Activated naive CD8-positive, alpha-beta T cell (primary cell): ENCODE results near the gene APBA3.

Experiments used
- H3K27ac Mint-ChIP-seq: one replicate; pipeline ENCODE4 v1.8.0; 2021; ENCODE audit warnings: mixed read lengths
- H3K27me3 Mint-ChIP-seq: one replicate; pipeline ENCODE4 v1.8.0; 2021; ENCODE audit warnings: mixed read lengths
- H3K36me3 Mint-ChIP-seq: one replicate; pipeline ENCODE4 v1.8.0; 2021; ENCODE audit warnings: mixed read lengths
- H3K4me1 Mint-ChIP-seq: one replicate; pipeline ENCODE4 v1.8.0; 2021; ENCODE audit warnings: low read depth, mixed read lengths
- H3K4me3 Mint-ChIP-seq: one replicate; pipeline ENCODE4 v1.8.0; 2021; ENCODE audit warnings: mild to moderate bottlenecking, mixed read lengths
- H3K9me3 Mint-ChIP-seq: one replicate; pipeline ENCODE4 v1.8.0; 2021; ENCODE audit warnings: low read depth, mixed read lengths

Gene APBA3

GRCh38 chr19:3761382-3762129, at the start of gene APBA3:
TSS of gene APBA3 (minus strand) at chr19:3761692. CDS start at chr19:3760264, 1,428 bp downstream.
- Mint-ChIP-seq H3K27ac (peak within 1 kb of the TSS; percentile 99), H3K4me1 (peaks cover 40% of the 10 kb centered on the region), H3K4me3 (peak within 1 kb of the TSS; percentile 98), H3K9me3 (no peaks in the 10 kb centered on the region), H3K27me3 (no peaks in the 10 kb centered on the region), H3K36me3 (peaks cover 3% of the 10 kb centered on the region)

GRCh38 chr19:3810708-3811355, 49.3 kb upstream of the APBA3 start:
- Mint-ChIP-seq H3K9me3 (no peaks in the 10 kb centered on the region), H3K4me1 (peaks cover 44% of the 10 kb centered on the region), H3K27me3 (no peaks in the 10 kb centered on the region), H3K27ac (no peak overlapping the region), H3K4me3 (no peak overlapping the region), H3K36me3 (peaks cover 2% of the 10 kb centered on the region)

GRCh38 chr19:3809881-3810707, 48.6 kb upstream of the APBA3 start:
- Mint-ChIP-seq H3K4me3 (no peak overlapping the region), H3K27me3 (no peaks in the 10 kb centered on the region), H3K9me3 (no peaks in the 10 kb centered on the region), H3K27ac (no peak overlapping the region), H3K36me3 (peaks cover 2% of the 10 kb centered on the region), H3K4me1 (peaks cover 46% of the 10 kb centered on the region)

- Mint-ChIP-seq H3K36me3 (peaks cover 2% of the 10 kb centered on the region), H3K27me3 (no peaks in the 10 kb centered on the region), H3K4me1 (peaks cover 34% of the 10 kb centered on the region), H3K27ac (no peak overlapping the region), H3K9me3 (no peaks in the 10 kb centered on the region), H3K4me3 (no peak overlapping the region)
These were observed 47.1 kb upstream of the APBA3 start for GRCh38 chr19:3808420-3809143.

- Mint-ChIP-seq H3K27me3 (no peaks in the 10 kb centered on the region), H3K4me3 (no peak overlapping the region), H3K9me3 (no peaks in the 10 kb centered on the region), H3K4me1 (peaks cover 28% of the 10 kb centered on the region), H3K36me3 (peaks cover 2% of the 10 kb centered on the region), H3K27ac (no peak overlapping the region)
These were observed 46.3 kb upstream of the APBA3 start for GRCh38 chr19:3807574-3808354.

GRCh38 chr19:3807131-3807480, 45.6 kb upstream of the APBA3 start:
- no peak overlapping the region for H3K27ac Mint-ChIP-seq
- H3K9me3 Mint-ChIP-seq, result no peaks in the 10 kb centered on the region
- no peaks in the 10 kb centered on the region for H3K27me3 Mint-ChIP-seq
- H3K4me3 Mint-ChIP-seq, result no peak overlapping the region
- H3K4me1 Mint-ChIP-seq, result peaks cover 22% of the 10 kb centered on the region
- no peaks in the 10 kb centered on the region for H3K36me3 Mint-ChIP-seq

GRCh38 chr19:3805859-3806258, 44.4 kb upstream of the APBA3 start:
- Mint-ChIP-seq H3K27me3 (no peaks in the 10 kb centered on the region), H3K27ac (no peak overlapping the region), H3K36me3 (no peaks in the 10 kb centered on the region), H3K9me3 (no peaks in the 10 kb centered on the region), H3K4me1 (peaks cover 23% of the 10 kb centered on the region), H3K4me3 (no peak overlapping the region)

GRCh38 chr19:3804429-3804828, 42.9 kb upstream of the APBA3 start:
- H3K4me1 Mint-ChIP-seq, result peaks cover 25% of the 10 kb centered on the region
- H3K9me3 Mint-ChIP-seq, result no peaks in the 10 kb centered on the region
- H3K27me3 Mint-ChIP-seq, result no peaks in the 10 kb centered on the region
- no peaks in the 10 kb centered on the region for H3K36me3 Mint-ChIP-seq
- H3K27ac Mint-ChIP-seq, result no peak overlapping the region
- no peak overlapping the region for H3K4me3 Mint-ChIP-seq

- Mint-ChIP-seq H3K9me3 (no peaks in the 10 kb centered on the region), H3K4me1 (peaks cover 27% of the 10 kb centered on the region), H3K4me3 (no peak overlapping the region), H3K36me3 (no peaks in the 10 kb centered on the region), H3K27me3 (no peaks in the 10 kb centered on the region), H3K27ac (no peak overlapping the region)
These were observed 42.5 kb upstream of the APBA3 start for GRCh38 chr19:3803986-3804385.

GRCh38 chr19:3803114-3803888, 41.8 kb upstream of the APBA3 start:
- H3K4me3 Mint-ChIP-seq, result no peak overlapping the region
- peaks cover 29% of the 10 kb centered on the region for H3K4me1 Mint-ChIP-seq
- no peaks in the 10 kb centered on the region for H3K9me3 Mint-ChIP-seq
- no peak overlapping the region for H3K27ac Mint-ChIP-seq
- H3K27me3 Mint-ChIP-seq, result no peaks in the 10 kb centered on the region
- no peaks in the 10 kb centered on the region for H3K36me3 Mint-ChIP-seq

- H3K4me1 Mint-ChIP-seq, result peaks cover 32% of the 10 kb centered on the region
These were observed 40.1 kb upstream of the APBA3 start for GRCh38 chr19:3801412-3802096.

GRCh38 chr19:3800996-3801395, 39.5 kb upstream of the APBA3 start:
- peaks cover 31% of the 10 kb centered on the region for H3K4me1 Mint-ChIP-seq
- no peaks in the 10 kb centered on the region for H3K27me3 Mint-ChIP-seq
- peaks cover 5% of the 10 kb centered on the region for H3K9me3 Mint-ChIP-seq
- no peak overlapping the region for H3K27ac Mint-ChIP-seq
- H3K36me3 Mint-ChIP-seq, result peaks cover 3% of the 10 kb centered on the region
- peak overlapping the region; percentile 51 for H3K4me3 Mint-ChIP-seq

More at GRCh38 chr19:3801412-3802096, 40.1 kb upstream of the APBA3 start:
- H3K27ac Mint-ChIP-seq, result no peak overlapping the region
- peaks cover 3% of the 10 kb centered on the region for H3K36me3 Mint-ChIP-seq
- no peaks in the 10 kb centered on the region for H3K27me3 Mint-ChIP-seq
- peak overlapping the region; percentile 51 for H3K4me3 Mint-ChIP-seq
- peaks cover 4% of the 10 kb centered on the region for H3K9me3 Mint-ChIP-seq

- Mint-ChIP-seq H3K27ac (peak overlapping the region; percentile 6), H3K4me3 (peak overlapping the region; percentile 24), H3K9me3 (peaks cover 5% of the 10 kb centered on the region), H3K36me3 (peaks cover 3% of the 10 kb centered on the region), H3K27me3 (no peaks in the 10 kb centered on the region), H3K4me1 (peaks cover 24% of the 10 kb centered on the region)
These were observed 36.6 kb upstream of the APBA3 start for GRCh38 chr19:3798137-3798536.
